Measurements from ENCODE around the gene SAPCD2. TPM values are rescaled to one million over a fixed set of nuclear protein-coding genes. Genes with fewer than 3 reads are reported as not detected.
A peak's percentile ranks its signal among the peaks of the same experiment; 100 is the strongest.

The SAPCD2 gene
- total and polyA plus RNA-seq, 9 of the 15 experiments (the other 6 are each of a cell fraction or from before 2014, with no cell fraction given), result 3.4 to 91.8 (median 18.8) TPM

DNA sequence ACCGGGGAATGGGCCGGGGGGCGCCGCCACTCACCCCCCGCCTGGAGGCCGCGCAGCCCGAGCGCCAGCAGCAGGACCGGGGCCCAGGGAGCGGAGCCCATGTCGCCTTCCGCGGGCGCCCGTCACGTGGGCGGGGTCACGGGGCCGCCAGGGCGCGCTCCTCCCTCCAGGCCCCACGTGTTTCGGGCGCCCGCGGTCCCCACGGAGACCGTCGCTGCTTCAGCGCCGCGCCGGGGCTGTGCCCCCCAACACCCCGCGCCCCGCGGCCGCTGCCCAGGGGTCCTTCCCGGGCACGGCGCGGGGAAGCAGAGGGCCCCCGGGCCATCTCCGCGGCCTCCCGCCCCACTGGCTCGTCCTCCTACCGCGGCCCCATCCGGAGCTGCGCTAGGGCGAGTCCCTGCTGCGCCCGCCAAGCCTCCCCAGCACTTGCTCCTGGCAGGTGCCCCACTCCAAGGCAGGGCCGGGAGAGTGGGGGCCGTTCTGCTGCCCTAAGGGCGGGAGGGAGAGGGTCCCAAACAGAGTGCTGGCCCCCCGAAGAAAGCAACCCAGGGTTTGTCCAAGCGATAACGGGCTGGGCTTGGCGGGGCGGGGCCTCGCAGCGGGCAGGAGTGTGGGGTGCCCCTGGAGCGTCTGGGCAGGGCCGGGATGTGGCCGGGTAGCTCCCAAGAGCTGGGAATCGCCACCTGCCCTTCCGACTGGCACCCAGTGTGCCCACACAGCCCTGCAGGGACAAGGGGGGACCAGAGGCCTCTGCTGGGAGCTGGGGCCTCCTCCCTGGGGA, 44.4 kb upstream of the SAPCD2 start, which contains the start of gene DPP7:
Gene DPP7 (minus strand): TSS at position 121 of the 781 bp plus-strand sequence. CDS start 20 bp downstream, at position 101.
- peak within 1 kb of the TSS; percentile 76 for H3K27ac ChIP-seq (ENCODE audit: extremely low read depth, low read depth, low read length)
- intact Hi-C loops (cut with micrococcal nuclease), result loop anchor here (5.0 kb wide), 1 partner anchor 63 kb away; the partner anchor contains the start of gene ENTPD2
- ATAC-seq, result peak; percentile 88
- TF ChIP-seq, protein P1, sequence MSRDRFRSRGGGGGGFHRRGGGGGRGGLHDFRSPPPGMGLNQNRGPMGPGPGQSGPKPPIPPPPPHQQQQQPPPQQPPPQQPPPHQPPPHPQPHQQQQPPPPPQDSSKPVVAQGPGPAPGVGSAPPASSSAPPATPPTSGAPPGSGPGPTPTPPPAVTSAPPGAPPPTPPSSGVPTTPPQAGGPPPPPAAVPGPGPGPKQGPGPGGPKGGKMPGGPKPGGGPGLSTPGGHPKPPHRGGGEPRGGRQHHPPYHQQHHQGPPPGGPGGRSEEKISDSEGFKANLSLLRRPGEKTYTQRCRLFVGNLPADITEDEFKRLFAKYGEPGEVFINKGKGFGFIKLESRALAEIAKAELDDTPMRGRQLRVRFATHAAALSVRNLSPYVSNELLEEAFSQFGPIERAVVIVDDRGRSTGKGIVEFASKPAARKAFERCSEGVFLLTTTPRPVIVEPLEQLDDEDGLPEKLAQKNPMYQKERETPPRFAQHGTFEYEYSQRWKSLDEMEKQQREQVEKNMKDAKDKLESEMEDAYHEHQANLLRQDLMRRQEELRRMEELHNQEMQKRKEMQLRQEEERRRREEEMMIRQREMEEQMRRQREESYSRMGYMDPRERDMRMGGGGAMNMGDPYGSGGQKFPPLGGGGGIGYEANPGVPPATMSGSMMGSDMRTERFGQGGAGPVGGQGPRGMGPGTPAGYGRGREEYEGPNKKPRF (IDR thresholded peaks at IDR 0.05; ENCODE audit: low read depth, low read length), result no peak
- TF ChIP-seq KLF10 (CRISPR knock-in tag; IDR thresholded peaks at IDR 0.05) (no peak), DNMT1 (IDR thresholded peaks at IDR 0.05) (no peak), NRF1 (conservative IDR thresholded peaks at IDR 0.05 in 1 of 2, IDR thresholded peaks at IDR 0.05 in 1 of 2) (peak; percentile 63 to 70), HLTF (IDR thresholded peaks at IDR 0.05) (no peak), MTA2 (IDR thresholded peaks at IDR 0.05; ENCODE audit: low read depth) (no peak), TCFL5 (CRISPR knock-in tag; conservative IDR thresholded peaks at IDR 0.05) (no peak), STAT5A (IDR thresholded peaks at IDR 0.05; ENCODE audit: borderline replicate concordance, low read length) (no peak), ZNF253 (CRISPR knock-in tag; conservative IDR thresholded peaks at IDR 0.05) (no peak), MCM5 (IDR thresholded peaks at IDR 0.05; ENCODE audit: low read depth) (no peak), SIN3B (IDR thresholded peaks at IDR 0.05; ENCODE audit: low read depth) (peak; percentile 76), SMARCE1 (IDR thresholded peaks at IDR 0.05) (no peak), GTF2A2 (tag; IDR thresholded peaks at IDR 0.05) (no peak)
- TF ChIP-seq, protein P2, sequence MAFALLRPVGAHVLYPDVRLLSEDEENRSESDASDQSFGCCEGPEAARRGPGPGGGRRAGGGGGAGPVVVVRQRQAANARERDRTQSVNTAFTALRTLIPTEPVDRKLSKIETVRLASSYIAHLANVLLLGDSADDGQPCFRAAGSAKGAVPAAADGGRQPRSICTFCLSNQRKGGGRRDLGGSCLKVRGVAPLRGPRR (CRISPR knock-in tag; IDR thresholded peaks at IDR 0.05), result no peak
- TF ChIP-seq, protein P3, sequence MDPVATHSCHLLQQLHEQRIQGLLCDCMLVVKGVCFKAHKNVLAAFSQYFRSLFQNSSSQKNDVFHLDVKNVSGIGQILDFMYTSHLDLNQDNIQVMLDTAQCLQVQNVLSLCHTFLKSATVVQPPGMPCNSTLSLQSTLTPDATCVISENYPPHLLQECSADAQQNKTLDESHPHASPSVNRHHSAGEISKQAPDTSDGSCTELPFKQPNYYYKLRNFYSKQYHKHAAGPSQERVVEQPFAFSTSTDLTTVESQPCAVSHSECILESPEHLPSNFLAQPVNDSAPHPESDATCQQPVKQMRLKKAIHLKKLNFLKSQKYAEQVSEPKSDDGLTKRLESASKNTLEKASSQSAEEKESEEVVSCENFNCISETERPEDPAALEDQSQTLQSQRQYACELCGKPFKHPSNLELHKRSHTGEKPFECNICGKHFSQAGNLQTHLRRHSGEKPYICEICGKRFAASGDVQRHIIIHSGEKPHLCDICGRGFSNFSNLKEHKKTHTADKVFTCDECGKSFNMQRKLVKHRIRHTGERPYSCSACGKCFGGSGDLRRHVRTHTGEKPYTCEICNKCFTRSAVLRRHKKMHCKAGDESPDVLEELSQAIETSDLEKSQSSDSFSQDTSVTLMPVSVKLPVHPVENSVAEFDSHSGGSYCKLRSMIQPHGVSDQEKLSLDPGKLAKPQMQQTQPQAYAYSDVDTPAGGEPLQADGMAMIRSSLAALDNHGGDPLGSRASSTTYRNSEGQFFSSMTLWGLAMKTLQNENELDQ (CRISPR knock-in tag; IDR thresholded peaks at IDR 0.05; ENCODE audit: borderline replicate concordance), result no peak
- TF ChIP-seq, protein P4, sequence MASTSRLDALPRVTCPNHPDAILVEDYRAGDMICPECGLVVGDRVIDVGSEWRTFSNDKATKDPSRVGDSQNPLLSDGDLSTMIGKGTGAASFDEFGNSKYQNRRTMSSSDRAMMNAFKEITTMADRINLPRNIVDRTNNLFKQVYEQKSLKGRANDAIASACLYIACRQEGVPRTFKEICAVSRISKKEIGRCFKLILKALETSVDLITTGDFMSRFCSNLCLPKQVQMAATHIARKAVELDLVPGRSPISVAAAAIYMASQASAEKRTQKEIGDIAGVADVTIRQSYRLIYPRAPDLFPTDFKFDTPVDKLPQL (IDR thresholded peaks at IDR 0.05; ENCODE audit: extremely low read depth, insufficient read length), result no peak
- TF ChIP-seq, protein P5, sequence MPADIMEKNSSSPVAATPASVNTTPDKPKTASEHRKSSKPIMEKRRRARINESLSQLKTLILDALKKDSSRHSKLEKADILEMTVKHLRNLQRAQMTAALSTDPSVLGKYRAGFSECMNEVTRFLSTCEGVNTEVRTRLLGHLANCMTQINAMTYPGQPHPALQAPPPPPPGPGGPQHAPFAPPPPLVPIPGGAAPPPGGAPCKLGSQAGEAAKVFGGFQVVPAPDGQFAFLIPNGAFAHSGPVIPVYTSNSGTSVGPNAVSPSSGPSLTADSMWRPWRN (IDR thresholded peaks at IDR 0.05; ENCODE audit: low read depth), result no peak

More for the DNA sequence above, 44.4 kb upstream of the SAPCD2 start, which contains the start of gene DPP7:
- 8% methylated on average over 30 of the region's 70 CpGs for WGBS (ENCODE audit: insufficient coverage, low coverage, missing lambda C conversion rate)
- Histone ChIP-seq H3K4me2 (ENCODE audit: insufficient read depth, low read length) (peak within 1 kb of the TSS; percentile 61), H3K4me3 (peak within 1 kb of the TSS; percentile 72), H3K9me1 (ENCODE audit: control insufficient read depth, insufficient read depth, low read length) (no peaks in the 10 kb centered on the region), H3K9ac (ENCODE audit: insufficient read depth in 1 of 2, low read depth in 2 of 2, low read length in 2 of 2) (peak within 1 kb of the TSS; percentile 61 to 97), H3K27me3 (ENCODE audit: control insufficient read depth in 2 of 2, insufficient read depth in 2 of 2, low read length in 2 of 2) (no peaks in the 10 kb centered on the region), H3K9me3 (replicated peaks; ENCODE audit: control insufficient read depth, insufficient read depth, low read depth, low read length) (no peaks in the 10 kb centered on the region), H3K4me1 (replicated peaks in 1 of 2; ENCODE audit: control insufficient read depth in 2 of 2, insufficient read depth in 2 of 2, low read length in 2 of 2) (peaks cover 18 to 71% of the 10 kb centered on the region in 2 experiments), H3K79me2 (ENCODE audit: control insufficient read depth, insufficient read depth, low read length) (peaks cover 27% of the 10 kb centered on the region), H2AFZ (ENCODE audit: low read depth, low read length) (peak within 1 kb of the TSS; percentile 94), H3K36me3 (ENCODE audit: control insufficient read depth, insufficient read depth, low read length) (peaks cover 38% of the 10 kb centered on the region; the same call in 2 of the 3 replicates), H4K20me1 (replicated peaks; ENCODE audit: control insufficient read depth, insufficient read depth, low read length) (no peaks in the 10 kb centered on the region)
- in situ Hi-C loops (cut with MboI), result no loop called here
- ChIA-PET POLR2A (interaction anchor here (0.6 to 1.0 kb wide), 4 partner anchors 9 to 126 kb away, joined by 3 to 4 read pairs (median 4); partner anchors contain the start of gene TUBB4B), CTCF (ENCODE audit: low intra/inter-chr PET ratio) (no interaction called here)
- FAIRE-seq (no peak), DNase-seq (ENCODE audit: extremely low read depth in 1 of 4, low spot score in 3 of 4) (peak; percentile 85 to 95 (median 93))
- no TSS peak for BruUV-seq (replicated peaks)

Measured in K562 (cell line).